Measurements from ENCODE around the gene FKBP2.

FKBP2 gene

GRCh38 chr11:64249563-64250414, 8.9 kb downstream of the FKBP2 start:
- DNase-seq (ENCODE audit: low read depth): no peak

GRCh38 chr11:64250415-64251015, 9.6 kb downstream of the FKBP2 start:
- DNase-seq (ENCODE audit: low read depth): no peak

GRCh38 chr11:64251016-64251752, 10.3 kb downstream of the FKBP2 start, which contains the start of gene PLCB3:
Gene PLCB3, plus strand, starts transcription at chr11:64251530. Its CDS starts 120 bp downstream, at chr11:64251650.
- no peak for DNase-seq (ENCODE audit: low read depth)

GRCh38 chr11:64251753-64252002, 10.8 kb downstream of the FKBP2 start:
- no peak for DNase-seq (ENCODE audit: low read depth)

GRCh38 chr11:64252003-64252872, 11.3 kb downstream of the FKBP2 start:
- no peak for DNase-seq (ENCODE audit: low read depth)

GRCh38 chr11:64253043-64253442, 12.1 kb downstream of the FKBP2 start:
- DNase-seq (ENCODE audit: low read depth): no peak

GRCh38 chr11:64253481-64253880, 12.6 kb downstream of the FKBP2 start:
- DNase-seq (ENCODE audit: low read depth): no peak

GRCh38 chr11:64254326-64254725, 13.4 kb downstream of the FKBP2 start:
- no peak for DNase-seq (ENCODE audit: low read depth)

- DNase-seq (ENCODE audit: low read depth): no peak
Measured at GRCh38 chr11:64255135-64256128, 14.5 kb downstream of the FKBP2 start.

GRCh38 chr11:64256300-64256699, 15.4 kb downstream of the FKBP2 start:
- no peak for DNase-seq (ENCODE audit: low read depth)

- DNase-seq (ENCODE audit: low read depth): no peak
Measured at GRCh38 chr11:64258356-64258755, 17.5 kb downstream of the FKBP2 start.

- no peak for DNase-seq (ENCODE audit: low read depth)
Measured at GRCh38 chr11:64258946-64259532, 18.1 kb downstream of the FKBP2 start.

GRCh38 chr11:64259533-64260067, 18.7 kb downstream of the FKBP2 start:
- no peak for DNase-seq (ENCODE audit: low read depth)

- DNase-seq (ENCODE audit: low read depth): no peak
Measured at GRCh38 chr11:64260147-64260708, 19.3 kb downstream of the FKBP2 start.

GRCh38 chr11:64261556-64262080, 20.7 kb downstream of the FKBP2 start:
- DNase-seq (ENCODE audit: low read depth): no peak

GRCh38 chr11:64262271-64263002, 21.5 kb downstream of the FKBP2 start:
- no peak for DNase-seq (ENCODE audit: low read depth)

- no peak for DNase-seq (ENCODE audit: low read depth)
Measured at GRCh38 chr11:64263021-64263946, 22.4 kb downstream of the FKBP2 start.

- no peak for DNase-seq (ENCODE audit: low read depth)
Measured at GRCh38 chr11:64263947-64264317, 23.0 kb downstream of the FKBP2 start.
